GM18870 (cell line): ENCODE data around the gene CIP2A.

Experiments
- ATAC-seq: cut with Tn5 transposase; IDR thresholded peaks from one replicate; pipeline ENCODE4 v1.9.1; 2021; ENCODE audit warnings: moderate library complexity; ENCODE audit not compliant: unreplicated experiment

Gene CIP2A

GRCh38 chr3:108512671-108513070, 76.6 kb downstream of the CIP2A start:
- ATAC-seq: no peak

- ATAC-seq: no peak
Measured at GRCh38 chr3:108511490-108511889, 77.7 kb downstream of the CIP2A start.

GRCh38 chr3:108511055-108511454, 78.2 kb downstream of the CIP2A start:
- ATAC-seq: no peak

- ATAC-seq: no peak
Measured at GRCh38 chr3:108510496-108510895, 78.7 kb downstream of the CIP2A start, which contains the start of gene MYH15. Gene MYH15 (minus strand): TSS chr3:108510596. CDS start chr3:108510530, 66 bp downstream.

- ATAC-seq: no peak
Measured at GRCh38 chr3:108509871-108510270, 79.4 kb downstream of the CIP2A start.

GRCh38 chr3:108509263-108509662, 80.0 kb downstream of the CIP2A start:
- ATAC-seq: no peak

GRCh38 chr3:108507902-108508301, 81.3 kb downstream of the CIP2A start:
- ATAC-seq: peak; percentile 50

GRCh38 chr3:108505811-108506210, 83.4 kb downstream of the CIP2A start:
- ATAC-seq: no peak

GRCh38 chr3:108503722-108504121, 85.5 kb downstream of the CIP2A start:
- no peak for ATAC-seq

GRCh38 chr3:108501535-108501934, 87.7 kb downstream of the CIP2A start:
- ATAC-seq: no peak

GRCh38 chr3:108500728-108501127, 88.5 kb downstream of the CIP2A start:
- ATAC-seq: no peak
